GM12873 (cell line): Measurements from ENCODE around the gene TIAM2.

Source experiments
- TF ChIP-seq, protein P1 (sequence below): IDR thresholded peaks from 2 replicates; pipeline ENCODE4 v1.5.1; 2012; ENCODE audit warnings: low read depth, mild to moderate bottlenecking, moderate library complexity, low read length, control low read depth; ENCODE audit not compliant: insufficient read depth; ENCODE audit errors: missing control alignments

Gene TIAM2

GRCh38 chr6:155154158-155154830 is 159.2 kb downstream of the TIAM2 start:
- TF ChIP-seq, protein P1, sequence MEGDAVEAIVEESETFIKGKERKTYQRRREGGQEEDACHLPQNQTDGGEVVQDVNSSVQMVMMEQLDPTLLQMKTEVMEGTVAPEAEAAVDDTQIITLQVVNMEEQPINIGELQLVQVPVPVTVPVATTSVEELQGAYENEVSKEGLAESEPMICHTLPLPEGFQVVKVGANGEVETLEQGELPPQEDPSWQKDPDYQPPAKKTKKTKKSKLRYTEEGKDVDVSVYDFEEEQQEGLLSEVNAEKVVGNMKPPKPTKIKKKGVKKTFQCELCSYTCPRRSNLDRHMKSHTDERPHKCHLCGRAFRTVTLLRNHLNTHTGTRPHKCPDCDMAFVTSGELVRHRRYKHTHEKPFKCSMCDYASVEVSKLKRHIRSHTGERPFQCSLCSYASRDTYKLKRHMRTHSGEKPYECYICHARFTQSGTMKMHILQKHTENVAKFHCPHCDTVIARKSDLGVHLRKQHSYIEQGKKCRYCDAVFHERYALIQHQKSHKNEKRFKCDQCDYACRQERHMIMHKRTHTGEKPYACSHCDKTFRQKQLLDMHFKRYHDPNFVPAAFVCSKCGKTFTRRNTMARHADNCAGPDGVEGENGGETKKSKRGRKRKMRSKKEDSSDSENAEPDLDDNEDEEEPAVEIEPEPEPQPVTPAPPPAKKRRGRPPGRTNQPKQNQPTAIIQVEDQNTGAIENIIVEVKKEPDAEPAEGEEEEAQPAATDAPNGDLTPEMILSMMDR = no peak

GRCh38 chr6:155155787-155156447 is 160.8 kb downstream of the TIAM2 start:
- TF ChIP-seq, protein P1 = no peak

- TF ChIP-seq, protein P1 = no peak
Measured at GRCh38 chr6:155157101-155157500, 162.0 kb downstream of the TIAM2 start.

- TF ChIP-seq, protein P1 = no peak
Measured at GRCh38 chr6:155158030-155158843, 163.1 kb downstream of the TIAM2 start.

DNA sequence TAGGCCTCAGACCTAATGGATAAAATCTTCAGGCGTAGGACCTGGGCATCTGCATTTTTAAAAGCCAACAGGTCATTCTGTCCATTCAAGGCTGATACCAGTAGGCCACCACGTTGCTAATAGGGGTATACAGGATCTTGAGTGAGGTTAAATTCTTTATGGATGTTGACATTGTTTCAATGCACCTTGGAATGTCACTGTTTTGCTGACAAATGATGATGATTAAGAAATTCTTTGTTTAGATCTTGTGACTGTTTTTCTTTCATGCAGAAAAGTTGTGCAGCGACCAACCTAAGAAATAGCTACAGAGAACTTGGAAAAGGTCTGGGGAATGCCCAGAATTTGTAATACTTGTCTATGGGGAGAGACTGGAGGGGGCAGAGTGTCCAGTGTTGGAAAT is 167.6 kb downstream of the TIAM2 start:
- TF ChIP-seq, protein P1 = no peak

- TF ChIP-seq, protein P1 = no peak
Measured at GRCh38 chr6:155163601-155164000, 168.5 kb downstream of the TIAM2 start.
